Neural progenitor cell (in vitro differentiated cells): ENCODE results near the gene KRR1. TPM values are rescaled to one million over a fixed set of nuclear protein-coding genes. Genes with fewer than 3 reads are reported as not detected.

Source experiments
- DNase-seq: peaks from one replicate; pipeline ENCODE4 v3.0.0-alpha.2; 2016; ENCODE audit warnings: low spot score
- H2AFZ ChIP-seq: fragments of 200-600 bp; sonication (generic); replicated peaks from 2 replicates; pipeline ENCODE4 v1.6.1; 2016; ENCODE audit warnings: antibody characterized with exemption
- H3F3A ChIP-seq: fragments of 200-600 bp; sonication (generic); 2 replicates; pipeline ENCODE4 v1.6.1; 2016; ENCODE audit warnings: antibody characterized with exemption, low read depth
- H3K27ac ChIP-seq: fragments of 200-600 bp; sonication (generic); 2 replicates; pipeline ENCODE4 v1.5.1; 2016; ENCODE audit warnings: mild to moderate bottlenecking
- H3K27me3 ChIP-seq: fragments of 200-600 bp; sonication (generic); 2 replicates; pipeline ENCODE4 v1.6.1; 2016; ENCODE audit warnings: mild to moderate bottlenecking, moderate library complexity
- H3K36me3 ChIP-seq: fragments of 200-600 bp; sonication (generic); 2 replicates; pipeline ENCODE4 v1.5.1; 2016
- H3K4me1 ChIP-seq: fragments of 200-600 bp; sonication (generic); 2 replicates; pipeline ENCODE4 v1.6.1; 2016; ENCODE audit warnings: mixed run types
- H3K4me2 ChIP-seq: fragments of 200-600 bp; sonication (generic); 2 replicates; pipeline ENCODE4 v1.6.1; 2016
- H3K4me3 ChIP-seq: fragments of 200-600 bp; sonication (generic); 2 replicates; pipeline ENCODE4 v1.5.1; 2016
- H3K79me2 ChIP-seq: fragments of 200-600 bp; sonication (generic); 2 replicates; pipeline ENCODE4 v1.6.1; 2016; ENCODE audit warnings: low read depth
- H3K9ac ChIP-seq: fragments of 200-600 bp; sonication (generic); 2 replicates; pipeline ENCODE4 v1.6.1; 2016
- H3K9me3 ChIP-seq: fragments of 200-600 bp; sonication (generic); 2 replicates; pipeline ENCODE4 v1.5.1; 2016; ENCODE audit warnings: low read depth
- H4K20me1 ChIP-seq: fragments of 200-600 bp; sonication (generic); 2 replicates; pipeline ENCODE4 v1.6.1; 2016; ENCODE audit warnings: low read depth
- H3K27ac Mint-ChIP-seq: 3 replicates; pipeline ENCODE4 v1.8.0; 2021; ENCODE audit warnings: mixed read lengths
- H3K27me3 Mint-ChIP-seq: 2 replicates; pipeline ENCODE4 v1.8.0; 2022; ENCODE audit warnings: low read depth, mild to moderate bottlenecking, inconsistent platforms, moderate library complexity, mixed read lengths; ENCODE audit not compliant: insufficient read depth
- H3K36me3 Mint-ChIP-seq: 3 replicates; pipeline ENCODE4 v1.8.0; 2021; ENCODE audit warnings: mixed read lengths
- H3K4me1 Mint-ChIP-seq: 3 replicates; pipeline ENCODE4 v1.8.0; 2021; ENCODE audit warnings: mixed read lengths
- H3K4me3 Mint-ChIP-seq: 3 replicates; pipeline ENCODE4 v1.8.0; 2021; ENCODE audit warnings: mild to moderate bottlenecking, moderate library complexity, mixed read lengths
- H3K9me3 Mint-ChIP-seq: 3 replicates; pipeline ENCODE4 v1.8.0; 2020; ENCODE audit warnings: mixed read lengths
- CTCF ChIP-seq: fragments of 200-600 bp; sonication (generic); IDR thresholded peaks from 2 replicates; pipeline ENCODE4 v1.5.1; 2017; ENCODE audit warnings: antibody characterized with exemption, mild to moderate bottlenecking
- EZH2 ChIP-seq: fragments of 200-600 bp; sonication (generic); IDR thresholded peaks from 2 replicates; pipeline ENCODE4 v1.6.1; 2017; ENCODE audit warnings: antibody characterized with exemption, mild to moderate bottlenecking, moderate library complexity
- EZH2phosphoT487 ChIP-seq: fragments of 200-600 bp; sonication (generic); IDR thresholded peaks from 2 replicates; pipeline ENCODE4 v1.6.1; 2017; ENCODE audit warnings: antibody characterized with exemption
- total RNA-seq: library from RNA; depleted of rRNA; stranded (reverse); fragments of >200 nt; gene quantifications from 2 replicates; pipeline ENCODE4 v1.2.3, GENCODE V29; 2015; ENCODE audit warnings: low replicate concordance

KRR1 gene
- total RNA-seq, 1 donor from 2014 or later, result 70.0 TPM

- H3K79me2 ChIP-seq, result peaks cover 69% of the 10 kb centered on the region
- H3K27ac ChIP-seq, result no peak overlapping the region
- no peak overlapping the region for H3K9ac ChIP-seq
- no peaks in the 10 kb centered on the region for H3K9me3 Mint-ChIP-seq
- H3K4me2 ChIP-seq, result no peak overlapping the region
- no peaks in the 10 kb centered on the region for H3F3A ChIP-seq
- peaks cover 14% of the 10 kb centered on the region for H3K4me1 Mint-ChIP-seq
- H3K4me3 ChIP-seq, result no peak overlapping the region
- peaks cover 7% of the 10 kb centered on the region for H3K36me3 Mint-ChIP-seq
- H3K4me1 ChIP-seq, result peaks cover 7% of the 10 kb centered on the region
- no peak overlapping the region for H3K4me3 Mint-ChIP-seq
- no peaks in the 10 kb centered on the region for H3K27me3 ChIP-seq
- H3K27me3 Mint-ChIP-seq, result no peaks in the 10 kb centered on the region
- no peaks in the 10 kb centered on the region for H3K9me3 ChIP-seq
- no peaks in the 10 kb centered on the region for H4K20me1 ChIP-seq
- TF ChIP-seq CTCF (peak; percentile 61), EZH2 (no peak)
- peaks cover 16% of the 10 kb centered on the region for H3K36me3 ChIP-seq
- no peak overlapping the region for H3K27ac Mint-ChIP-seq
- H2AFZ ChIP-seq, result no peak overlapping the region
- no peak for DNase-seq
Observed at GRCh38 chr12:75505706-75506312, 5.6 kb downstream of the KRR1 start.

- Mint-ChIP-seq H3K27ac (no peak overlapping the region), H3K4me1 (no peaks in the 10 kb centered on the region), H3K27me3 (no peaks in the 10 kb centered on the region), H3K4me3 (no peak overlapping the region), H3K9me3 (no peaks in the 10 kb centered on the region), H3K36me3 (peaks cover 9% of the 10 kb centered on the region)
- Histone ChIP-seq H3F3A (no peaks in the 10 kb centered on the region), H3K27me3 (no peaks in the 10 kb centered on the region), H3K9ac (no peak overlapping the region), H3K4me2 (no peak overlapping the region), H4K20me1 (no peaks in the 10 kb centered on the region), H3K9me3 (no peaks in the 10 kb centered on the region), H3K79me2 (peaks cover 49% of the 10 kb centered on the region), H3K4me3 (no peak overlapping the region), H3K4me1 (no peaks in the 10 kb centered on the region), H3K36me3 (peaks cover 16% of the 10 kb centered on the region), H3K27ac (no peak overlapping the region), H2AFZ (no peak overlapping the region)
- no peak for DNase-seq
- no peak for TF ChIP-seq EZH2phosphoT487
- TF ChIP-seq EZH2, result no peak
- TF ChIP-seq CTCF, result no peak
Observed at GRCh38 chr12:75503866-75504265, 7.5 kb downstream of the KRR1 start.

- H3K36me3 ChIP-seq, result peaks cover 16% of the 10 kb centered on the region
- H3K27me3 Mint-ChIP-seq, result no peaks in the 10 kb centered on the region
- DNase-seq, result no peak
Observed at GRCh38 chr12:75503459-75503858, 8.0 kb downstream of the KRR1 start.

More at GRCh38 chr12:75503459-75503858, 8.0 kb downstream of the KRR1 start:
- H3K27me3 ChIP-seq, result no peaks in the 10 kb centered on the region
- H3K4me3 ChIP-seq, result no peak overlapping the region
- Mint-ChIP-seq H3K9me3 (no peaks in the 10 kb centered on the region), H3K4me3 (no peak overlapping the region), H3K36me3 (peaks cover 9% of the 10 kb centered on the region), H3K27ac (no peak overlapping the region), H3K4me1 (no peaks in the 10 kb centered on the region)
- H3K27ac ChIP-seq, result no peak overlapping the region
- H3K9me3 ChIP-seq, result no peaks in the 10 kb centered on the region
- peaks cover 45% of the 10 kb centered on the region for H3K79me2 ChIP-seq
- no peaks in the 10 kb centered on the region for H3F3A ChIP-seq
- no peak overlapping the region for H3K4me2 ChIP-seq
- no peak overlapping the region for H2AFZ ChIP-seq
- no peak overlapping the region for H3K9ac ChIP-seq
- H3K4me1 ChIP-seq, result no peaks in the 10 kb centered on the region
- TF ChIP-seq CTCF, result no peak
- TF ChIP-seq EZH2, result no peak
- TF ChIP-seq EZH2phosphoT487, result no peak
- no peaks in the 10 kb centered on the region for H4K20me1 ChIP-seq
